ENCODE measurements around the gene MUC2.

GRCh38 chr11:1120532-1121330, 46.1 kb downstream of the MUC2 start:
- TF ChIP-seq FOXP2 (optimal IDR thresholded peaks at IDR 0.05; ENCODE audit: control extremely low read depth, extremely low read length, insufficient read depth) (no peak), EZH2 (IDR thresholded peaks at IDR 0.05) (no peak), POLR2AphosphoS5 (IDR thresholded peaks at IDR 0.05; ENCODE audit: borderline replicate concordance, low read depth, low read length) (no peak)

Measured in SK-N-MC (cell line).